Panc1 (cell line): ENCODE results near the gene ZMYND12. TPM values are rescaled to one million over a fixed set of nuclear protein-coding genes. Genes with fewer than 3 reads are reported as not detected.

Experiments used
- ATAC-seq: fragments of 200-7000 bp; cut with Tn5 transposase; 2 replicates; pipeline ENCODE4 v1.9.1; 2020; ENCODE audit warnings: mild to moderate bottlenecking, moderate library complexity
- BruUV-seq: library from RNA; stranded (reverse); fragments of 400-500 nt; replicated peaks from 2 replicates; lab custom pipeline; 2021; lab: Mats Ljungman, UMichigan
- CTCF ChIA-PET: fragments of 300-600 bp; sonication (Branson Sonifier 250); formaldehyde crosslinking; loops from one replicate; lab custom pipeline; 2022; ENCODE audit warnings: antibody characterized with exemption; lab: Charles Lee
- POLR2A ChIA-PET: fragments of 300-600 bp; sonication (Branson Sonifier 250); formaldehyde crosslinking; loops from one replicate; lab custom pipeline; 2022; ENCODE audit warnings: antibody characterized with exemption; lab: Charles Lee
- DNase-seq: peaks from one replicate; pipeline ENCODE4 v3.0.0-alpha.2; 2010; ENCODE audit warnings: low read depth, low spot score
- H3K27ac ChIP-seq: 2 replicates; pipeline ENCODE4 v1.5.1; 2011; ENCODE audit warnings: mild to moderate bottlenecking, low read length, inconsistent platforms
- H3K27me3 ChIP-seq: fragments of 200-500 bp; sonication (Bioruptor generic); 2 replicates; pipeline ENCODE4 v1.6.0; 2014; ENCODE audit warnings: low read length, inconsistent platforms; ENCODE audit not compliant: control insufficient read depth, insufficient read depth
- H3K36me3 ChIP-seq: fragments of 200-500 bp; sonication (Bioruptor generic); 2 replicates; pipeline ENCODE4 v1.5.1; 2014; ENCODE audit warnings: inconsistent platforms, mild to moderate bottlenecking, low read length, moderate library complexity; ENCODE audit not compliant: control insufficient read depth, insufficient read depth
- H3K4me1 ChIP-seq: 2 replicates; pipeline ENCODE4 v1.5.1; 2011; ENCODE audit warnings: inconsistent platforms, mild to moderate bottlenecking, low read length, moderate library complexity; ENCODE audit not compliant: control insufficient read depth, insufficient read depth
- H3K4me3 ChIP-seq, 2 experiments: 2 replicates each; pipeline ENCODE4 v1.5.1; 2011 to 2012; ENCODE audit warnings: low read depth in 2 of 2, low read length in 2 of 2, mild to moderate bottlenecking in 2 of 2, inconsistent platforms in 1 of 2, moderate library complexity in 1 of 2
- H3K9me3 ChIP-seq: fragments of 200-500 bp; sonication (Bioruptor generic); 2 replicates; pipeline ENCODE4 v1.5.1; 2014; ENCODE audit warnings: low read depth, mild to moderate bottlenecking, inconsistent platforms, low read length, moderate library complexity; ENCODE audit not compliant: control insufficient read depth, insufficient read depth
- POLR2AphosphoS5 ChIP-seq: IDR thresholded peaks from 2 replicates; pipeline ENCODE4 v1.6.1; 2012; ENCODE audit warnings: mild to moderate bottlenecking, low read depth, low read length, moderate library complexity
- SIN3A ChIP-seq: IDR thresholded peaks from 2 replicates; pipeline ENCODE4 v1.6.1; 2012; ENCODE audit warnings: low read depth, mild to moderate bottlenecking, low read length, moderate library complexity, borderline replicate concordance; ENCODE audit not compliant: insufficient read depth
- TCF7L2 ChIP-seq: IDR thresholded peaks from 2 replicates; pipeline ENCODE4 v1.6.1; 2011; ENCODE audit warnings: mild to moderate bottlenecking, low read depth, low read length, inconsistent platforms
- in situ Hi-C: cut with HindIII; loops from 2 replicates; pipeline ENCODE4 v1.10.0; 2016; ENCODE audit warnings: low sequenced_read_pairs, low pct_unique_long_range_greater_than_20kb
- intact Hi-C: fragments of 100-400 bp; cut with micrococcal nuclease; formaldehyde crosslinking; loops from one replicate; pipeline ENCODE4 v1.10.0; 2022; ENCODE audit not compliant: unreplicated experiment
- total RNA-seq: library from RNA; stranded (reverse); gene quantifications from one replicate; pipeline ENCODE4 v1.2.1, GENCODE V29; 2021; ENCODE audit not compliant: unreplicated experiment
- TF ChIP-seq, protein P1 (sequence below), 2 experiments: IDR thresholded peaks; 2 replicates each; pipeline ENCODE4 v1.6.1; 2011 to 2012; ENCODE audit warnings: low read depth in 2 of 2, control low read depth in 1 of 2, low read length in 1 of 2, mild to moderate bottlenecking in 1 of 2, moderate library complexity in 1 of 2; ENCODE audit not compliant: insufficient read depth in 1 of 2
- TF ChIP-seq, protein P2 (sequence below): fragments of 450-650 bp; IDR thresholded peaks from 2 replicates; pipeline ENCODE4 v1.5.1; 2017; ENCODE audit warnings: mild to moderate bottlenecking

ZMYND12 gene
- total RNA-seq, 1 experiment from 2014 or later, result 0.57 TPM

DNA sequence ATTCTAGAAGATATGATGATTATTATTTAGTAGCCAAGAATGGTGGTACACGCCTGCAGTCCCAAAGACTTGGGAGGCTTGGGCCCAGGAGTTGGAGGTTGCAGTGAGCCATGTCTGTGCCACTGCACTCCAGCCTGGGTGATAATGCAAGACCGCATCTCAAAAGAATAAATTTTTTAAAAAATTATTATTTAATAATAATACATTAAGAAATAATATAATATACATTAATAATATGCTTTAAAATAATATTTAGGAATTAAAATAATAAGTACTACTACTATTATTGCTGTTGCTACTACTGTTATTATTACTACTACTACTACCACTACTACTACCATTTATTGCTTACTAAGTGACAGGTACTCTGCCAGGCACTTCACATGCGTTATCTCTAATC is 34.4 kb upstream of the ZMYND12 start:
- TF ChIP-seq TCF7L2 (no peak), POLR2AphosphoS5 (no peak), SIN3A (no peak)
- TF ChIP-seq, protein P1, sequence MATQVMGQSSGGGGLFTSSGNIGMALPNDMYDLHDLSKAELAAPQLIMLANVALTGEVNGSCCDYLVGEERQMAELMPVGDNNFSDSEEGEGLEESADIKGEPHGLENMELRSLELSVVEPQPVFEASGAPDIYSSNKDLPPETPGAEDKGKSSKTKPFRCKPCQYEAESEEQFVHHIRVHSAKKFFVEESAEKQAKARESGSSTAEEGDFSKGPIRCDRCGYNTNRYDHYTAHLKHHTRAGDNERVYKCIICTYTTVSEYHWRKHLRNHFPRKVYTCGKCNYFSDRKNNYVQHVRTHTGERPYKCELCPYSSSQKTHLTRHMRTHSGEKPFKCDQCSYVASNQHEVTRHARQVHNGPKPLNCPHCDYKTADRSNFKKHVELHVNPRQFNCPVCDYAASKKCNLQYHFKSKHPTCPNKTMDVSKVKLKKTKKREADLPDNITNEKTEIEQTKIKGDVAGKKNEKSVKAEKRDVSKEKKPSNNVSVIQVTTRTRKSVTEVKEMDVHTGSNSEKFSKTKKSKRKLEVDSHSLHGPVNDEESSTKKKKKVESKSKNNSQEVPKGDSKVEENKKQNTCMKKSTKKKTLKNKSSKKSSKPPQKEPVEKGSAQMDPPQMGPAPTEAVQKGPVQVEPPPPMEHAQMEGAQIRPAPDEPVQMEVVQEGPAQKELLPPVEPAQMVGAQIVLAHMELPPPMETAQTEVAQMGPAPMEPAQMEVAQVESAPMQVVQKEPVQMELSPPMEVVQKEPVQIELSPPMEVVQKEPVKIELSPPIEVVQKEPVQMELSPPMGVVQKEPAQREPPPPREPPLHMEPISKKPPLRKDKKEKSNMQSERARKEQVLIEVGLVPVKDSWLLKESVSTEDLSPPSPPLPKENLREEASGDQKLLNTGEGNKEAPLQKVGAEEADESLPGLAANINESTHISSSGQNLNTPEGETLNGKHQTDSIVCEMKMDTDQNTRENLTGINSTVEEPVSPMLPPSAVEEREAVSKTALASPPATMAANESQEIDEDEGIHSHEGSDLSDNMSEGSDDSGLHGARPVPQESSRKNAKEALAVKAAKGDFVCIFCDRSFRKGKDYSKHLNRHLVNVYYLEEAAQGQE (IDR thresholded peaks at IDR 0.05; ENCODE audit: insufficient read depth in 1 of 2, low read depth in 2 of 2, low read length in 1 of 2), result no peak
- TF ChIP-seq, protein P2, sequence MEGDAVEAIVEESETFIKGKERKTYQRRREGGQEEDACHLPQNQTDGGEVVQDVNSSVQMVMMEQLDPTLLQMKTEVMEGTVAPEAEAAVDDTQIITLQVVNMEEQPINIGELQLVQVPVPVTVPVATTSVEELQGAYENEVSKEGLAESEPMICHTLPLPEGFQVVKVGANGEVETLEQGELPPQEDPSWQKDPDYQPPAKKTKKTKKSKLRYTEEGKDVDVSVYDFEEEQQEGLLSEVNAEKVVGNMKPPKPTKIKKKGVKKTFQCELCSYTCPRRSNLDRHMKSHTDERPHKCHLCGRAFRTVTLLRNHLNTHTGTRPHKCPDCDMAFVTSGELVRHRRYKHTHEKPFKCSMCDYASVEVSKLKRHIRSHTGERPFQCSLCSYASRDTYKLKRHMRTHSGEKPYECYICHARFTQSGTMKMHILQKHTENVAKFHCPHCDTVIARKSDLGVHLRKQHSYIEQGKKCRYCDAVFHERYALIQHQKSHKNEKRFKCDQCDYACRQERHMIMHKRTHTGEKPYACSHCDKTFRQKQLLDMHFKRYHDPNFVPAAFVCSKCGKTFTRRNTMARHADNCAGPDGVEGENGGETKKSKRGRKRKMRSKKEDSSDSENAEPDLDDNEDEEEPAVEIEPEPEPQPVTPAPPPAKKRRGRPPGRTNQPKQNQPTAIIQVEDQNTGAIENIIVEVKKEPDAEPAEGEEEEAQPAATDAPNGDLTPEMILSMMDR, result no peak
- no peak overlapping the region for H3K4me3 ChIP-seq
- no peaks in the 10 kb centered on the region; the same call in 1 of the 2 replicates for H3K27me3 ChIP-seq
- no peak overlapping the region for H3K27ac ChIP-seq
- no peaks in the 10 kb centered on the region for H3K36me3 ChIP-seq
- ChIA-PET POLR2A (no interaction called here), CTCF (no interaction called here)
- intact Hi-C loops, result no loop called here
- in situ Hi-C loops, result no loop called here
- ATAC-seq (no peak), DNase-seq (no peak)
- H3K9me3 ChIP-seq, result no peaks in the 10 kb centered on the region
- no TSS peak for BruUV-seq
- H3K4me1 ChIP-seq, result no peaks in the 10 kb centered on the region

DNA sequence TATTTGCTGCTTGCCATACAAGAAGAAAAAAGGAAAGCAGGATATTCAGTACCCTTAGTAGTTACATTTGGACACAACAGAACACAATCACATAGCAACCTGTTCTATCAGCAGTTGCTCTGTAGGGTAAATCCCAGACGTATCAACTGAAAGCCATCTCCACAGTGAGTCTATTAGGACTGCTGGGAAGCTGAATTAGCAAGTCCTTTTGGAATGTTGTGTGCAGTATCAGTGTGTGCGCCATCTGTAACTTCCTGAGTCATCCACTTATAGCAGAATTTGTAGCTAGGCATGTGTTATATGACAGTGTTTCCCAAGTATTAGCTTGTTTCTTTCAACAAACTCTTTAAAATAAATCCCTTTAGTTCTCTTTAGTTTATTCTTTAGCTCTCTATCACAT is 28.6 kb upstream of the ZMYND12 start:
- Histone ChIP-seq H3K4me1 (no peaks in the 10 kb centered on the region), H3K36me3 (no peaks in the 10 kb centered on the region), H3K27ac (no peak overlapping the region), H3K27me3 (no peaks in the 10 kb centered on the region; the same call in 1 of the 2 replicates), H3K9me3 (no peaks in the 10 kb centered on the region), H3K4me3 (no peak overlapping the region)
- ATAC-seq (peak; percentile 70; the same call in 1 of the 2 replicates), DNase-seq (no peak)
- intact Hi-C loops, result no loop called here
- TF ChIP-seq POLR2AphosphoS5, result no peak
- no peak for TF ChIP-seq TCF7L2
- TF ChIP-seq, protein P2, result no peak
- TF ChIP-seq SIN3A, result no peak
- TF ChIP-seq, protein P1 (IDR thresholded peaks at IDR 0.05; ENCODE audit: insufficient read depth in 1 of 2, low read depth in 2 of 2, low read length in 1 of 2), result no peak
- ChIA-PET POLR2A (interaction anchor here (0.7 kb wide), 1 partner anchor 26 kb away, joined by 3 read pairs; no protein-coding TSS in a partner anchor), CTCF (no interaction called here)
- in situ Hi-C loops, result no loop called here
- BruUV-seq, result no TSS peak
